ENCODE data around the gene FLRT2.

FLRT2 gene

GRCh38 chr14:85578357-85578756, 48.4 kb downstream of the FLRT2 start:
- Histone ChIP-seq H3K9ac (ENCODE audit: low read length) (no peak overlapping the region), H3K4me3 (ENCODE audit: low read depth, low read length, poor library complexity, severe bottlenecking) (no peak overlapping the region), H3K79me2 (ENCODE audit: insufficient read depth, low read length) (no peaks in the 10 kb centered on the region), H3K36me3 (ENCODE audit: insufficient read depth, low read length) (no peaks in the 10 kb centered on the region), H3K4me2 (ENCODE audit: low read length) (no peak overlapping the region), H3K9me2 (ENCODE audit: low read depth, low read length) (no peaks in the 10 kb centered on the region), H2AFZ (ENCODE audit: low read length) (no peak overlapping the region), H3K27me3 (ENCODE audit: insufficient read depth, low read length) (no peaks in the 10 kb centered on the region), H4K20me1 (ENCODE audit: insufficient read depth, low read length) (no peaks in the 10 kb centered on the region), H3K27ac (ENCODE audit: low read depth, low read length, poor library complexity, severe bottlenecking) (no peak overlapping the region), H3K4me1 (ENCODE audit: insufficient read depth, low read length, severe bottlenecking) (no peaks in the 10 kb centered on the region), H3K9me3 (ENCODE audit: low read length) (no peaks in the 10 kb centered on the region), H3F3A (ENCODE audit: insufficient read depth, low read length) (no peaks in the 10 kb centered on the region)
- no peak for TF ChIP-seq EZH2 (IDR thresholded peaks at IDR 0.05; ENCODE audit: borderline replicate concordance, low read length)
- TF ChIP-seq, protein P1, sequence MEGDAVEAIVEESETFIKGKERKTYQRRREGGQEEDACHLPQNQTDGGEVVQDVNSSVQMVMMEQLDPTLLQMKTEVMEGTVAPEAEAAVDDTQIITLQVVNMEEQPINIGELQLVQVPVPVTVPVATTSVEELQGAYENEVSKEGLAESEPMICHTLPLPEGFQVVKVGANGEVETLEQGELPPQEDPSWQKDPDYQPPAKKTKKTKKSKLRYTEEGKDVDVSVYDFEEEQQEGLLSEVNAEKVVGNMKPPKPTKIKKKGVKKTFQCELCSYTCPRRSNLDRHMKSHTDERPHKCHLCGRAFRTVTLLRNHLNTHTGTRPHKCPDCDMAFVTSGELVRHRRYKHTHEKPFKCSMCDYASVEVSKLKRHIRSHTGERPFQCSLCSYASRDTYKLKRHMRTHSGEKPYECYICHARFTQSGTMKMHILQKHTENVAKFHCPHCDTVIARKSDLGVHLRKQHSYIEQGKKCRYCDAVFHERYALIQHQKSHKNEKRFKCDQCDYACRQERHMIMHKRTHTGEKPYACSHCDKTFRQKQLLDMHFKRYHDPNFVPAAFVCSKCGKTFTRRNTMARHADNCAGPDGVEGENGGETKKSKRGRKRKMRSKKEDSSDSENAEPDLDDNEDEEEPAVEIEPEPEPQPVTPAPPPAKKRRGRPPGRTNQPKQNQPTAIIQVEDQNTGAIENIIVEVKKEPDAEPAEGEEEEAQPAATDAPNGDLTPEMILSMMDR (IDR thresholded peaks at IDR 0.05; ENCODE audit: low read length), result no peak

GRCh38 chr14:85578930-85579329, 49.0 kb downstream of the FLRT2 start:
- Histone ChIP-seq H3K9ac (ENCODE audit: low read length) (no peak overlapping the region), H3K27me3 (ENCODE audit: insufficient read depth, low read length) (no peaks in the 10 kb centered on the region), H3K4me2 (ENCODE audit: low read length) (no peak overlapping the region), H2AFZ (ENCODE audit: low read length) (no peak overlapping the region), H4K20me1 (ENCODE audit: insufficient read depth, low read length) (no peaks in the 10 kb centered on the region), H3K9me3 (ENCODE audit: low read length) (no peaks in the 10 kb centered on the region), H3K27ac (ENCODE audit: low read depth, low read length, poor library complexity, severe bottlenecking) (no peak overlapping the region), H3K4me3 (ENCODE audit: low read depth, low read length, poor library complexity, severe bottlenecking) (no peak overlapping the region), H3K79me2 (ENCODE audit: insufficient read depth, low read length) (no peaks in the 10 kb centered on the region), H3F3A (ENCODE audit: insufficient read depth, low read length) (no peaks in the 10 kb centered on the region), H3K4me1 (ENCODE audit: insufficient read depth, low read length, severe bottlenecking) (no peaks in the 10 kb centered on the region), H3K9me2 (ENCODE audit: low read depth, low read length) (no peaks in the 10 kb centered on the region), H3K36me3 (ENCODE audit: insufficient read depth, low read length) (no peaks in the 10 kb centered on the region)
- TF ChIP-seq, protein P1 (IDR thresholded peaks at IDR 0.05; ENCODE audit: low read length), result no peak
- no peak for TF ChIP-seq EZH2 (IDR thresholded peaks at IDR 0.05; ENCODE audit: borderline replicate concordance, low read length)

DNA sequence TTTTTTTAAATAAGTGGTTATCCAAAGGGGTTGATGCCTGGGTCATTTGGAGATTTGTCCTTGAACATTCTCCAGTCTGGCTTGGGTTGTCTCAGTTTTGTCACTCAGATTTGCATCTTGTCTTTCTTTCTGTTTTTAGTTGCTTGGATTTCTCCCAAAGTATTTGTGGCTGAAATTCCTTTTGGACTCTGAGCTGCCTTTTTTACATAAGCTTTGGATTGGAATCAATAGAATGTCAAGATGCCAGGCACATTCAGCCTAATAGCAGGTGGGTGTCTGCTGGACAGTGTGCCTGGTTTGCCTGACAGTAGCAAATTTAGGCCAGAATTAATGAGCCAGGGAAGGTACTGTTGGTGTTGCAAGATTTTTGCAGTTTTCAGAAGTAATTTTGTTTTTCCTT, 50.0 kb downstream of the FLRT2 start:
- TF ChIP-seq, protein P1 (IDR thresholded peaks at IDR 0.05; ENCODE audit: low read length), result no peak
- TF ChIP-seq EZH2 (IDR thresholded peaks at IDR 0.05; ENCODE audit: borderline replicate concordance, low read length), result no peak
- Histone ChIP-seq H4K20me1 (ENCODE audit: insufficient read depth, low read length) (no peaks in the 10 kb centered on the region), H3K27me3 (ENCODE audit: insufficient read depth, low read length) (no peaks in the 10 kb centered on the region), H3K9me2 (ENCODE audit: low read depth, low read length) (no peaks in the 10 kb centered on the region), H3F3A (ENCODE audit: insufficient read depth, low read length) (no peaks in the 10 kb centered on the region), H3K27ac (ENCODE audit: low read depth, low read length, poor library complexity, severe bottlenecking) (no peak overlapping the region), H3K4me2 (ENCODE audit: low read length) (no peak overlapping the region), H3K4me3 (ENCODE audit: low read depth, low read length, poor library complexity, severe bottlenecking) (no peak overlapping the region), H3K36me3 (ENCODE audit: insufficient read depth, low read length) (no peaks in the 10 kb centered on the region), H3K9ac (ENCODE audit: low read length) (no peak overlapping the region), H3K9me3 (ENCODE audit: low read length) (no peaks in the 10 kb centered on the region), H3K4me1 (ENCODE audit: insufficient read depth, low read length, severe bottlenecking) (no peaks in the 10 kb centered on the region), H3K79me2 (ENCODE audit: insufficient read depth, low read length) (no peaks in the 10 kb centered on the region), H2AFZ (ENCODE audit: low read length) (no peak overlapping the region)
